Activated CD4-positive, alpha-beta T cell treated with anti-CD3 and anti-CD28 coated beads for 4 hours (primary cell): ENCODE data around the gene OR52K2.
"Not testable (repeated sequence)": the region's sequence is repeated elsewhere in the genome, so short reads cannot be mapped to it uniquely, and the experiment has no call there.

Experiments
- DNase-seq, 2 donors: peaks; one replicate each; pipeline ENCODE4 v3.0.0-alpha.2; 2020

Gene OR52K2

DNA sequence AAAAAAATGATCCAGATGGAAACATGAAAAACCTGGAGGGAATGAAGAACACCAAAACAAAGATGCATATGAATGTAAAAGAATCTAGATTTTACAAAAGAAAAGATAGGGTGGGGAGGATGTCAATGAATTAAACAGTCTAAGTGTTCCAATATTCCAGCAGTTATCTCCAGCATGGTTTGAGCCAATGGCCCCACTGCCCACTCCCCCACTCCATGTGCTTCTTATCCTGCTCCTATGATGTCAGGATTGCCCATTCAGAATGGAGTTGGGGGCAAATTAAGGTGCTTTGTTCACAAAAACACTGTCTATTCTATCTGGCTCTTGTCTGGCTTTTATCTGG lies 32.1 kb downstream of the OR52K2 start:
- DNase-seq: no peak

GRCh38 chr11:4482445-4482844 lies 33.4 kb downstream of the OR52K2 start, which contains the start of gene OR52K1:
Gene OR52K1, plus strand, starts transcription at chr11:4482646. Its CDS starts 6,255 bp downstream, at chr11:4488901.
- DNase-seq: no peak

DNA sequence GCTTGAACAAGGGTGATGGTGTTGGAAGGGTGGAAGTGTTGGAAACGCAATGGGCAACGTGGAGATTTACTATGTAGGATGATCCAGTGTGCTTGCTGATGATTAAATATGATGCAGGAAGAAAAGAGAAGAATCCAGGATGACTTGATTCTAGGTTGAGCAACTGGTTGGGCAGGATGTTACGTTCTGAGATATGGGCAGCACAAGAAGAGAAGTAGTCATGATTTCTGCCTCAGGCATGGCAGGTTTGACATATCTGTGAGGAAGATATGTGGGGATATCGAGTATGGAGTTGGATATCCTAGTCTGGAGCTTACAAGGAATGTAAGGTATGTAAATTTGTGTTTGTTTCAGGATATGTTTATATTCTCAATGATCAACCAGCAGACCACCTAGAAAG lies 35.2 kb downstream of the OR52K2 start:
- no peak for DNase-seq

GRCh38 chr11:4491405-4491804 lies 42.3 kb downstream of the OR52K2 start:
- DNase-seq: not testable (repeated sequence)

GRCh38 chr11:4491878-4492606 lies 42.9 kb downstream of the OR52K2 start:
- DNase-seq: no peak

GRCh38 chr11:4493480-4493818 lies 44.4 kb downstream of the OR52K2 start:
- no peak for DNase-seq

DNA sequence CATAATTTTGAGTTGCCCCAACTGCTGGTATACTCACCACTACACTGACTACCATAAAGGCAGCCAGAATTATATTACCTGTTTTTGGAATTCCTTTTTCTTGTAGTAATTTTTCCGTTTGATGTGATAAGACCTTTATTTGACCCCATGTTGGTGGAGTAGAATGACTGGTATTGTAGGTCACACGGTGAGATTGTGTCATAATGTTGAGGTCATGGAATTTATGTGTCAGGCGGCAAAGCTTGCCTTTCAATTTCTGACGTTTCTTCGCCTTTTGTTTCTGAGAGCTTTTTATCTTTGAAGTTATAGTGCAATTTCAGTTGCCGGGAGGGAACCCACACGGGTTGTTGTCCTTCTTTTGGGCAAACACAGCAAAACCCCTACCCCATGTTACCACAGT lies 46.4 kb downstream of the OR52K2 start:
- no peak for DNase-seq

GRCh38 chr11:4495986-4496385 lies 46.9 kb downstream of the OR52K2 start:
- no peak for DNase-seq

GRCh38 chr11:4496557-4497248 lies 47.6 kb downstream of the OR52K2 start:
- no peak for DNase-seq
